T-helper 17 cell (primary cell): Measurements from ENCODE around the gene LYPD4. TPM values are rescaled to one million over a fixed set of nuclear protein-coding genes. Genes with fewer than 3 reads are reported as not detected.
"Not testable (repeated sequence)": the region's sequence is repeated elsewhere in the genome, so short reads cannot be mapped to it uniquely, and the experiment has no call there.

Source experiments
- ATAC-seq: fragments of 150-1000 bp; cut with Tn5 transposase; 2 replicates; pipeline ENCODE4 v1.10.0; 2021; ENCODE audit warnings: mild to moderate bottlenecking, moderate library complexity
- DNase-seq, 3 donors: peaks; one replicate each; pipeline versions ENCODE4 v3.0.0 to v3.0.0-alpha.2; 2020 to 2021
- H3K9me3 ChIP-seq: one replicate; pipeline ENCODE4 v1.7.0; 2013; ENCODE audit warnings: low read length, mild to moderate bottlenecking; ENCODE audit not compliant: control insufficient read depth, poor library complexity, severe bottlenecking
- H3K27ac Mint-ChIP-seq: one replicate; pipeline ENCODE4 v1.8.0; 2022; ENCODE audit warnings: mild to moderate bottlenecking, moderate library complexity, mixed read lengths
- H3K27me3 Mint-ChIP-seq: one replicate; pipeline ENCODE4 v1.8.0; 2022; ENCODE audit warnings: mixed read lengths
- H3K36me3 Mint-ChIP-seq: one replicate; pipeline ENCODE4 v1.8.0; 2022; ENCODE audit warnings: low read depth, mixed read lengths
- H3K4me1 Mint-ChIP-seq: one replicate; pipeline ENCODE4 v1.8.0; 2022; ENCODE audit warnings: mild to moderate bottlenecking, mixed read lengths
- H3K4me3 Mint-ChIP-seq: one replicate; pipeline ENCODE4 v1.8.0; 2022; ENCODE audit warnings: mild to moderate bottlenecking, moderate library complexity, mixed read lengths
- total RNA-seq, 4 donors: library from RNA in 2 of 4; stranded (reverse) in 2 of 4; gene quantifications; one replicate each; pipeline ENCODE4 v1.2.3 and lab custom pipeline; 2022 to 2026

LYPD4 gene
- total RNA-seq, 2 donors from 2014 or later = not detected

GRCh38 chr19:41880329-41880708, 35.8 kb upstream of the LYPD4 start:
- DNase-seq (no peak), ATAC-seq (no peak)
- H3K36me3 Mint-ChIP-seq = peaks cover 9% of the 10 kb centered on the region
- H3K9me3 ChIP-seq = no peaks in the 10 kb centered on the region
- H3K4me3 Mint-ChIP-seq = peak overlapping the region; percentile 41
- H3K27ac Mint-ChIP-seq = peak overlapping the region; percentile 97
- no peaks in the 10 kb centered on the region for H3K27me3 Mint-ChIP-seq
- H3K4me1 Mint-ChIP-seq = peaks cover 56% of the 10 kb centered on the region

DNA sequence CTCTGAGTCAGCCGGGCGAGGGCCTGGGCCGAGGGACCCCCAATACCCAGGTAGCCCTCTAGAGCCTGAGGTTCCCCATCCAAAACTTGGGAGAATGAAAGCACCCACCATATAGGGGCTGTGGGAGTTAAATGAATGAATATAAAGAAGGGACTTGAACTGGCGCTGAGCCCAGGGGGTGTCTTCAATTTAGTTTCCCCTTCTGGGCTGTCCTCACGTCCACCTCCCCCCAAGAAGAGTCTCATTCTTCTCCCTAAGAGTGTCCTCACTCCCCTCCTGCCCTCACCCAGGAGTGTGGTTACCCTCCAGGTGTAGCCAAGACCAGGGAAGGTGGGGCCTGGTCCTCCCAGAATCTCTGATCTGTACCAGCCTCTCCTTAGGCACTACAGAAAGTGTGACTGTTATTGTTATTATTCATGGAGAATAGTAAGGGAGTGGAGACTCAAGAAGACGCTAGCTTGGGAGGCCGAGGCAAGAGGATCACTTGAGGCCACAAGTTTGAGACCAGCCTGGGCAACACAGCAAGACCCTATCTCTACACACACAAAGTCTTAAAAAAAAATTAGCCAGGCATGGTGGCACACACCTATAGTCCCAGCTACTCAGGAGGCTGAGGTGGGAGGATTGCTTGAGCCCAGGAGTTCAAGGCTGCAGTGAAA, 35.3 kb upstream of the LYPD4 start:
- no peaks in the 10 kb centered on the region for H3K27me3 Mint-ChIP-seq
- H3K4me1 Mint-ChIP-seq = peaks cover 52% of the 10 kb centered on the region
- peak overlapping the region; percentile 62 for H3K4me3 Mint-ChIP-seq
- peak overlapping the region; percentile 97 for H3K27ac Mint-ChIP-seq
- DNase-seq (no peak), ATAC-seq (no peak)
- no peaks in the 10 kb centered on the region for H3K9me3 ChIP-seq
- H3K36me3 Mint-ChIP-seq = peaks cover 7% of the 10 kb centered on the region

DNA sequence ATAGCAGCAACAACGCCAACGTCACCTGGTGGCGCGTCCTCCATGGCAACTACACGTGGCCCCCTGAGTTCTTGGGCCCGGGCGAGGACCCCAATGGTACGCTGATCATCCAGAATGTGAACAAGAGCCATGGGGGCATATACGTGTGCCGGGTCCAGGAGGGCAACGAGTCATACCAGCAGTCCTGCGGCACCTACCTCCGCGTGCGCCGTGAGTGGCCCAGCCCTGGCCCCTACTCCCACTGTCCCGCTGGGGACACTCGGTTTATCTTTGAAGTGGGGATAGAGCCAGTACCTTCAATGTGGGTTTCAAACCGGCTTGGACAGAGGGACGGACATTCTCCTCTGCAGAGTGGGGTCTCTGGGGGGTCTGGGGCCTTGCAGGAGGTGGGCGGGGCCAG, 34.6 kb upstream of the LYPD4 start:
- no peaks in the 10 kb centered on the region for H3K27me3 Mint-ChIP-seq
- H3K9me3 ChIP-seq = no peaks in the 10 kb centered on the region
- ATAC-seq = no peak
- no peak for DNase-seq
- peaks cover 7% of the 10 kb centered on the region for H3K36me3 Mint-ChIP-seq
- H3K4me1 Mint-ChIP-seq = peaks cover 48% of the 10 kb centered on the region
- H3K27ac Mint-ChIP-seq = peak overlapping the region; percentile 97
- peak overlapping the region; percentile 62 for H3K4me3 Mint-ChIP-seq

DNA sequence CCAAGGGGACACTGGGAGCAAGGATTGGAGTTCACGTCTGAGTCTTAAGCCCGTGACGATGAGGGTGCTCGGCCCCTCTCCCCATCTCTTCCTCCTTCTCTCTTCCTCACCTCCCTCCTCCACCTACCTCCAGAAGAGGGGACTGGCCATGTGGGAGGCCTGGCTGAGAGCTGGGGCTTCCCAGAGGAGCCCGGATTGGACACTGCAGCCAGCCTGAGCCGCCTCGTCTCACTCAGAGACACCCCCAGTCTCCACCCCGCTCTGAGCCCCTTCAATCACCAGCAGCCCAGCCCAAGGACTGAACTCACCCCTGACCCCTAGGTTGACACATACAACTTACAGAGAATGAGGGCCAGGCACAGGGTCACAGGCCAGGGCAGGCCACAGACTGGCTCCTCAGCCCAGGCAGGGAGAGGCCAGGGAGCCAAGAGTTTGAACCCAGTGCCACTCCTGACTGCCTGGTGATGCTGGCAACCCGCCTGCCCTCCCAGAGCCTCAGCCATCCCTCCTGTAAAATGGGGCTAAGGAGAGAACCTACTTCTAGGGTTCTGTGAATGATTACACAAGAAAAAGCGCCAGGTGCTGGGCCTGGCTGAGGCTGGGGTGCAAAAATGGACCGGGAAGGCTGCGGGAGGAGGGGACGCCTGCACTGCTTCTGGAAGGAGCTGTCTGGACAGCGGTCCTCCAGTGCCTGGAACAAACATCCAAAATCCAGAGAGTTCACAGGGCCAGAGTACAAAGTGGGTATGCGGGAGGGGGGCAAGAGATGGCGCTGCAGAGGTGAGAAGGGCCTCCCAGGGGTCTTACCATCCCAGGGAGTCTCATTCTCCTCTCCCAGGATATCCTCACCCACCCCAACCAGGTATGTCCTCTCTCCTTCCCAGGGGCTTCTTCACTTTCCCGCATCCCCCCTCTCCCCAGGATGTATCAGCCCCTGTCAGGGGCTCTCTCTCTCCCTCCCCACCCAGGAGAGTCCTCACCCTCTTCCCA, 33.7 kb upstream of the LYPD4 start:
- peaks cover 5% of the 10 kb centered on the region for H3K36me3 Mint-ChIP-seq
- H3K9me3 ChIP-seq = no peaks in the 10 kb centered on the region
- ATAC-seq = no peak
- H3K27ac Mint-ChIP-seq = peak overlapping the region; percentile 97
- no peak for DNase-seq
- peak overlapping the region; percentile 67 for H3K4me3 Mint-ChIP-seq
- no peaks in the 10 kb centered on the region for H3K27me3 Mint-ChIP-seq
- H3K4me1 Mint-ChIP-seq = peaks cover 47% of the 10 kb centered on the region

GRCh38 chr19:41876847-41877832, 32.7 kb upstream of the LYPD4 start, which contains the start of gene CD79A:
CD79A (plus strand) TSS chr19:41877279; CDS start chr19:41877305, 26 bp downstream.
- Mint-ChIP-seq H3K27ac (peak within 1 kb of the TSS; percentile 97), H3K4me1 (peaks cover 48% of the 10 kb centered on the region), H3K27me3 (no peaks in the 10 kb centered on the region), H3K4me3 (peak within 1 kb of the TSS; percentile 75), H3K36me3 (no peaks in the 10 kb centered on the region)
- ATAC-seq = peak; percentile 10
- H3K9me3 ChIP-seq = no peaks in the 10 kb centered on the region
- DNase-seq = no peak

GRCh38 chr19:41875973-41876372, 31.5 kb upstream of the LYPD4 start:
- H3K4me1 Mint-ChIP-seq = peaks cover 52% of the 10 kb centered on the region
- not testable (repeated sequence) for H3K9me3 ChIP-seq, DNase-seq, H3K36me3 Mint-ChIP-seq, ATAC-seq, H3K27me3 Mint-ChIP-seq
- H3K4me3 Mint-ChIP-seq = peak overlapping the region; percentile 75
- peak overlapping the region; percentile 97 for H3K27ac Mint-ChIP-seq

- no peak for ATAC-seq
- H3K27me3 Mint-ChIP-seq = no peaks in the 10 kb centered on the region
- H3K36me3 Mint-ChIP-seq = peaks cover 3% of the 10 kb centered on the region
- peaks cover 55% of the 10 kb centered on the region for H3K4me1 Mint-ChIP-seq
- H3K4me3 Mint-ChIP-seq = peak overlapping the region; percentile 77
- H3K9me3 ChIP-seq = no peaks in the 10 kb centered on the region
- peak; percentile 50 to 65 (median 54) for DNase-seq
- peak overlapping the region; percentile 97 for H3K27ac Mint-ChIP-seq
These were observed 28.5 kb upstream of the LYPD4 start for GRCh38 chr19:41872775-41873647.

- ATAC-seq (no peak), DNase-seq (no peak)
- H3K9me3 ChIP-seq = no peaks in the 10 kb centered on the region
- H3K27me3 Mint-ChIP-seq = no peaks in the 10 kb centered on the region
- peaks cover 56% of the 10 kb centered on the region for H3K4me1 Mint-ChIP-seq
- H3K36me3 Mint-ChIP-seq = peaks cover 3% of the 10 kb centered on the region
- H3K4me3 Mint-ChIP-seq = peak overlapping the region; percentile 7
- H3K27ac Mint-ChIP-seq = peak overlapping the region; percentile 97
These were observed 27.9 kb upstream of the LYPD4 start for GRCh38 chr19:41872384-41872774.

GRCh38 chr19:41871573-41872383, 27.3 kb upstream of the LYPD4 start:
- H3K27ac Mint-ChIP-seq = peak overlapping the region; percentile 97
- no peaks in the 10 kb centered on the region for H3K9me3 ChIP-seq
- peak; percentile 23 to 47 (median 30) for DNase-seq
- H3K27me3 Mint-ChIP-seq = no peaks in the 10 kb centered on the region
- peak; percentile 43 for ATAC-seq
- H3K4me1 Mint-ChIP-seq = peaks cover 50% of the 10 kb centered on the region
- H3K4me3 Mint-ChIP-seq = peak overlapping the region; percentile 87
- peaks cover 3% of the 10 kb centered on the region for H3K36me3 Mint-ChIP-seq

GRCh38 chr19:41870401-41870873, 26.0 kb upstream of the LYPD4 start:
- Mint-ChIP-seq H3K4me1 (peaks cover 44% of the 10 kb centered on the region), H3K4me3 (peak overlapping the region; percentile 66), H3K27ac (peak overlapping the region; percentile 97), H3K27me3 (no peaks in the 10 kb centered on the region), H3K36me3 (peaks cover 3% of the 10 kb centered on the region)
- H3K9me3 ChIP-seq = no peaks in the 10 kb centered on the region
- DNase-seq (no peak), ATAC-seq (no peak)

GRCh38 chr19:41869374-41869955, 25.0 kb upstream of the LYPD4 start:
- H3K36me3 Mint-ChIP-seq = peaks cover 3% of the 10 kb centered on the region
- no peak for DNase-seq
- H3K4me1 Mint-ChIP-seq = peaks cover 45% of the 10 kb centered on the region
- no peak for ATAC-seq
- no peaks in the 10 kb centered on the region for H3K9me3 ChIP-seq
- peak overlapping the region; percentile 19 for H3K4me3 Mint-ChIP-seq
- H3K27me3 Mint-ChIP-seq = no peaks in the 10 kb centered on the region
- peak overlapping the region; percentile 97 for H3K27ac Mint-ChIP-seq
